Vagina (tissue), 2 donors: ENCODE results near the gene PRKACG.
"Not testable (repeated sequence)": the region's sequence is repeated elsewhere in the genome, so short reads cannot be mapped to it uniquely, and the experiment has no call there.

Source experiments
- CTCF ChIP-seq, 3 experiments: fragments of 450-650 bp in 2 of 3; fragments of 200-600 bp in 1 of 3; sonication (generic) in 1 of 3; IDR thresholded peaks; one replicate each; pipeline ENCODE4 v1.5.1; 2017 to 2019; ENCODE audit warnings: antibody characterized with exemption in 3 of 3, mild to moderate bottlenecking in 2 of 3, moderate library complexity in 2 of 3
- POLR2A ChIP-seq, 2 donors: fragments of 450-650 bp; IDR thresholded peaks; one replicate each; pipeline ENCODE4 v1.6.1; 2017; ENCODE audit warnings: antibody characterized with exemption in 2 of 2, mild to moderate bottlenecking in 2 of 2, moderate library complexity in 2 of 2

- TF ChIP-seq POLR2A, CTCF (IDR thresholded peaks at IDR 0.05): not testable (repeated sequence)
These were observed 27.0 kb downstream of the PRKACG start for GRCh38 chr9:68986949-68987348.
